ENCODE results near the gene FAM240B.

DNA sequence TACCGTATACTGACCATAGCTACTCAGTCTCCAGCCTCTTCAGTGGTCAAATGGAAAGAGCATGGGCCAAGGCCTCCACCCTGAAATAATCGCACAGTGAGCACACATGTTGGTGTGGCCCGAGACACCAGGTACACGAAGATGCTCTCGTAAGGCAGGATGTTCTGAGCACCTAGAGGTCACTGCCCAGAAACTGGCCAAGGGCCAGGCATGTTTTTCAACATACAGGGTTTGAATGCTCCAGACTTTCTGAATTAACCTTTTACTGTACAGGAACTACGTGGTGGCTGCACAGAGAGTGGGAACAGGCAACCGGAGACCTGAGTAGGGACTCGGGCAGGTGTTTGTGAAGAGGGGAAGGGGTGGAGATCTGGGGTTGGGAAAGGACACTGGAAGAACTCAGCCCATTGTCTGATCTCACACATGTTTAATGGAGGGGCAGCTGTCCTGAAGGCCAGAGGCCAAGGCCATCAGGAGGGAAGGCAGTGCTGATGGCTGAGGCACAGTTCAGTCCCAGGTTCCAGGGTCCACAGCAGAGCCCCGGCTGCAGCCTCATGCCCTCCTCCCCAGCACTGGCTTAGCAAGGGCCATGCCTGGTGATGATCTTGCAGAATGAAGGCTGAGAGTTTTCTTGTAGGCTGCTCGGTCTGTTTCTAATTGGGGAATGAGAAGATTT is 51.0 kb downstream of the FAM240B start:
- TF ChIP-seq, protein P1, sequence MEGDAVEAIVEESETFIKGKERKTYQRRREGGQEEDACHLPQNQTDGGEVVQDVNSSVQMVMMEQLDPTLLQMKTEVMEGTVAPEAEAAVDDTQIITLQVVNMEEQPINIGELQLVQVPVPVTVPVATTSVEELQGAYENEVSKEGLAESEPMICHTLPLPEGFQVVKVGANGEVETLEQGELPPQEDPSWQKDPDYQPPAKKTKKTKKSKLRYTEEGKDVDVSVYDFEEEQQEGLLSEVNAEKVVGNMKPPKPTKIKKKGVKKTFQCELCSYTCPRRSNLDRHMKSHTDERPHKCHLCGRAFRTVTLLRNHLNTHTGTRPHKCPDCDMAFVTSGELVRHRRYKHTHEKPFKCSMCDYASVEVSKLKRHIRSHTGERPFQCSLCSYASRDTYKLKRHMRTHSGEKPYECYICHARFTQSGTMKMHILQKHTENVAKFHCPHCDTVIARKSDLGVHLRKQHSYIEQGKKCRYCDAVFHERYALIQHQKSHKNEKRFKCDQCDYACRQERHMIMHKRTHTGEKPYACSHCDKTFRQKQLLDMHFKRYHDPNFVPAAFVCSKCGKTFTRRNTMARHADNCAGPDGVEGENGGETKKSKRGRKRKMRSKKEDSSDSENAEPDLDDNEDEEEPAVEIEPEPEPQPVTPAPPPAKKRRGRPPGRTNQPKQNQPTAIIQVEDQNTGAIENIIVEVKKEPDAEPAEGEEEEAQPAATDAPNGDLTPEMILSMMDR (IDR thresholded peaks at IDR 0.05; ENCODE audit: low read length) = no peak
- no peak for TF ChIP-seq EZH2 (IDR thresholded peaks at IDR 0.05; ENCODE audit: borderline replicate concordance, low read length)

All from OCI-LY1 (cell line).